HG02943 (cell line): Measurements from ENCODE around the gene OASL.
A peak's percentile ranks its signal among the peaks of the same experiment; 100 is the strongest.
"Not testable (repeated sequence)": the region's sequence is repeated elsewhere in the genome, so short reads cannot be mapped to it uniquely, and the experiment has no call there.

Experiments used
- ATAC-seq: cut with Tn5 transposase; IDR thresholded peaks from one replicate; pipeline ENCODE4 v1.9.1; 2021; ENCODE audit warnings: mild to moderate bottlenecking, low read depth, moderate library complexity; ENCODE audit not compliant: unreplicated experiment

Gene OASL, protein sequence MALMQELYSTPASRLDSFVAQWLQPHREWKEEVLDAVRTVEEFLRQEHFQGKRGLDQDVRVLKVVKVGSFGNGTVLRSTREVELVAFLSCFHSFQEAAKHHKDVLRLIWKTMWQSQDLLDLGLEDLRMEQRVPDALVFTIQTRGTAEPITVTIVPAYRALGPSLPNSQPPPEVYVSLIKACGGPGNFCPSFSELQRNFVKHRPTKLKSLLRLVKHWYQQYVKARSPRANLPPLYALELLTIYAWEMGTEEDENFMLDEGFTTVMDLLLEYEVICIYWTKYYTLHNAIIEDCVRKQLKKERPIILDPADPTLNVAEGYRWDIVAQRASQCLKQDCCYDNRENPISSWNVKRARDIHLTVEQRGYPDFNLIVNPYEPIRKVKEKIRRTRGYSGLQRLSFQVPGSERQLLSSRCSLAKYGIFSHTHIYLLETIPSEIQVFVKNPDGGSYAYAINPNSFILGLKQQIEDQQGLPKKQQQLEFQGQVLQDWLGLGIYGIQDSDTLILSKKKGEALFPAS

GRCh38 chr12:121038861-121039668 lies at the start of gene OASL:
Gene OASL (minus strand): TSS chr12:121039246. CDS start chr12:121038971, 275 bp downstream.
- peak; percentile 75 for ATAC-seq

DNA sequence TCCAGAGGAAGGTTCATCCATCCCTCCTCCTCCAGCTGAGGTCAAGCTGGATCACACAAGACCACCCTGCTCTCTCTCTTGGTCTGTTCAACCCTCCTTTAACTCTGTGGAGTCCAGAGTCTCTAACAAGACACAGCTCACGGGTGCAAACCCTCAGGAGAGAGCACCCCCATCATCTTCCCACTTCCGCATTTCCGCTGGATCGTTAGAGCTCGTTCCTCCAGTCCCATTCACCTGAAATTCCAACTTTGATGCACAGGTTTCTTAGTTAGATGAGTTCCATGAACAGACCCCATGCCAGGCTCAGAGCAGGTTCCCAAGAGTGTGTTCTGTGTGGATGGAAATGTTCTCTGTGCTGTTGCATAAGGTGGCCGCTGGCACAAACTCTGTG lies 49.1 kb upstream of the OASL start:
- ATAC-seq: no peak

GRCh38 chr12:121087467-121088194 lies 48.6 kb upstream of the OASL start:
- ATAC-seq: no peak

DNA sequence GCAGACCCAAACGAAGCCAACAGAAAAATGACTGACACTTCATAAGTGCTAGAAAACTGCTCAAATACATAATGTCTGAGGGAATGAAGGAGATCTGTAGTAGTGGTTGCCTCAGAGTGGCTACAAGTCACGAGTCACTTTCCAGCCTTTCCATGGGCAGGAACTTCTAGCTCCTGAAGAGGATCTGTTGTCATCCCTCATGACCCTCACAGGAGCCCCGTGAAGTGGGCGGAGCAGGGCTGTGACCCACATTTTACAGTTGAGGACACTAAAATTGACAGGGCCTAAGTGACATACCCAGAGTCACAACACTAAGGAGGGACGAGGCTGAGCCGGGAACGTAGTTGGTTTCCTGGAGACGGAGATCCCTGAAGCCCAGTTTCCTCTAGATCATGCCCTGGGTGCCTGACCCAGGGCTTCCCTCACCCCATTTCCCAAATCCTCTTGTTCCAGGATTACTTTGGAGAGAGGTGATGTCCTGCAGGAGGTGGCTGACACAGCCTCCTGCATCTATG lies 47.8 kb upstream of the OASL start:
- no peak for ATAC-seq

DNA sequence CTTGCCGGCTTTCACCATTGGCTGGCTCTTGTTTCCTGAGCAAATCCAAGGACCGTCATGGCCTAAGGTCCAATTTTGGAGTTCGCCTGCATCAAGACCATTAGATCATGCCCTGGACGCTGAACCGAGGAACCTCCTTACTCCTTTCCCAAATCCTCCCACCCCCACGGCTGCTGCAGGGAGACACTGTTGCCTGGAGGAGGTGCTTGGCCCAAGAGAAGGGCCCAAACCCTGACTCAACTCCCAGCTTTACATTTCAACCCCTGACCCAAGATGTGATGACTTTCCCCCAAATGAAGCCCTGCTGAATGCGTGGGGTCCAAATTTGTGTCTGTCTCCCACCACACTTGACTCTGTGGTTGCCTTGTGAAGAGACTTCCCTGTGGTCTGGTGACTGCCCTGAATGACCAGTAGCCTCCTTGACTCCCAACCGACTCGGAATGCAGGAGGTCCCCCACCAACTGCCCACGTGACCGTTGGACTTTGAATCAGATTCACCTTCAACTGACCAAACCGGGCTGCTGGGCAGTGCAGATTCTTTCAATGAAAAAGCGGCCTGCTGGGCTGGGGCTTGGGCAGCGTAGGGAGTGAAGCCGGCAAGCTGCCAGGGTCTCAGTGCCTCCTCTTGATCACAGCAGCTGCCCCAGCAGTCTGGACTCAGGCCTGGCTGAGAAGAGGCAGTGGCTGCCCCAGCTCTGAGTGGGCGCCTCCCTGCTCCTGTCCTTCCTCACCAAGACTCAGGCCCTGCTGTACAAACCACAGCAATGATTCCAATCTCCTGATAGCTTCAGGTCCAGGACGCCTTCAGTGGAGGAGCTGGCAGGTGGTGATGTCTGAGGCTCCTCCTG lies 46.7 kb upstream of the OASL start:
- ATAC-seq: no peak

DNA sequence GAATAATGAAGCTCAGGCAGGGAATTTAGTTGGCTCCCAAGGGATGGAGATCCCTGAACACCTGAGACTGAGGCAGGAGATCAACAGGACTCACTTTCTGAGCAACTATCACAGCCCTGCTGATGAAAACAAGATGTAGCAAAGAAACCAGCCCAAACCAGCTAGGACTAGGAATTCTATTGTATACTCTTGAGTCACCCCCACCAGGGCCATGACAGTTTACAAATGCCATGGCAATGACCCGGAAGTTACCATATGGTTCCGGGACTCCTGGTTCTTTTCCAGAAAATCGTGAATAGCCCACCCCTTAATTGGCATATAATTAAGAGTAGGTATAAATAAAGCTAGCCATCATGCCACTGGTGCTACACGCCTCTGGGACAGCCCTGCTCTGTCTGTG lies 46.0 kb upstream of the OASL start:
- no peak for ATAC-seq

GRCh38 chr12:121084229-121084628 lies 45.2 kb upstream of the OASL start:
- no peak for ATAC-seq

- no peak for ATAC-seq
These were observed 41.9 kb upstream of the OASL start for GRCh38 chr12:121080909-121081308.

DNA sequence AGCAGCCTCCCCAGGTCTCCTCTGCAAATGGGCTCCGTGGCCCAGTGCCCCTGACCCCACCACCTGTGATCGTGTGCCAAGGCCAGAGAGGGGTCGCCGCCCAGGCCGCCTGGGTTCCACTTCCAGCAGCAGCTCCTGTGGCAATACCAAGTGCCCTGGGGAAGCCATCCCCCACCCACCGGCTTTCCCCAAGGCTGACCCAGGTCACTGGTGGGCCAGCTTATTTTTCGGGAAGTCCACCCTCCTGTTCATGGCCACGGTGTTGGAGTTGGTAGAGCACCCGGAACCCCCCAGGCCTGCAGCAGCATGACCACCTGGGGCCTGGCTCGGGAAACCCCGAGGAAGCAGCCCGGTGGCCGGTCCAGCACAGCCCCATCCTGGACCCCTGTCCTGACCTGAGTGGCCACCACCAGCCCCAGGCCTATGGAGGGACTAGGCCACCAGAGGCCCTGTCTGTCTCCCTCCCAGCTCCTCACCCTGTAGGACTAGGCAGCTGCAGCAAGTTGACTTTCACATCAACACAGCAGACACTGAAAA lies 40.8 kb upstream of the OASL start:
- ATAC-seq: no peak

DNA sequence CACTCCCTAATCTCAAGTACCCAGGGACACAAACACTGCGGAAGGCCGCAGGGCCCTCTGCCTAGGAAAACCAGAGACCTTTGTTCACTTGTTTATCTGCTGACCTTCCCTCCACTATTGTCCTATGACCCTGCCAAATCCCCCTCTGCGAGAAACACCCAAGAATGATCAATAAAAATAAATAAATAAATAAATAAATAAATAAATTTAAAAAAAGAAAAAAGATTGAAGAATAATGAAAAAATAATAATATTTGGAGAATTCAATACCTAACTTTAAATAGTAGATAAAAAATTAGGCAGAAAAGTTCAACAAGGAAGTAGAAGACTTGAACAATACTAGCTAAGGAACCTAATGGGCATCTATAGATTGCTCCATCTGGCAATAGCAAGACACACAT lies 38.4 kb upstream of the OASL start:
- ATAC-seq: not testable (repeated sequence)

- not testable (repeated sequence) for ATAC-seq
These were observed 36.9 kb upstream of the OASL start for GRCh38 chr12:121075911-121076310.

DNA sequence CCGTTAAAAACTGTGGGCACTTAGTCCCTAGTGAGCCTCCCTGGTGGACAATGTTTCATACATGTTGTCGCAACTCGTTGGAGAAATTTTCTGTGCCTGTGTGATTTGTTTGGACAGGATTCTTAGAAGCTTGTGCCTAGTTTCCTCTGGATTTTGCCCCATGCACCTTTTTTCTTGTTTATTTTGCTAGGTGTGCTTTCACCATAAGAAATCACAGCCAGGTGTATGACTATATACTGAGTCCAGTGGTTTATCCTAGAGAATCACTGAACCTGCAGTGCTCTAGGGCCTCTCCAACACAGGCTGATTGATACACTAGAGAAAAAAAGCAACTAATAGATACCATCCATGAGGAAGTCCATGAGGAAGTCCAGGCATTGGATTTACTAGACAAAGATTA lies 33.1 kb upstream of the OASL start:
- ATAC-seq: no peak

DNA sequence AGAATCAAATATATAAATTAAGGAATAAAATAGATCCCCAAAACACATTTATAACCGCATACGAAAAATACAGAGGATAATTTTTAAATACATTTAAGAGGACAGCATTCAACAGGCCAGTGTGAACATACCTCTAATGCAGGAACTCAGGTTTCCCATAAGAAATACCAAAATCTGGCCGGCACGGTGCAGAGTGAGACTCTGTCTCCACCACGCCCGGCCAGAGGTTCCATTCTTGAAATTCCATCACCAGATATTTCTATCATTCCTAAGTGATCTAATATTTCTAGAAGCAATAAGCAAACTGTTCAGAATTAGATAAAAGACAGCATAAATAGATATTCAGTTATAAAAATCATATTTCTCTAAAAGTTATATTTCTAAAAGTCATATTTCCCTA lies 30.2 kb upstream of the OASL start:
- no peak for ATAC-seq

DNA sequence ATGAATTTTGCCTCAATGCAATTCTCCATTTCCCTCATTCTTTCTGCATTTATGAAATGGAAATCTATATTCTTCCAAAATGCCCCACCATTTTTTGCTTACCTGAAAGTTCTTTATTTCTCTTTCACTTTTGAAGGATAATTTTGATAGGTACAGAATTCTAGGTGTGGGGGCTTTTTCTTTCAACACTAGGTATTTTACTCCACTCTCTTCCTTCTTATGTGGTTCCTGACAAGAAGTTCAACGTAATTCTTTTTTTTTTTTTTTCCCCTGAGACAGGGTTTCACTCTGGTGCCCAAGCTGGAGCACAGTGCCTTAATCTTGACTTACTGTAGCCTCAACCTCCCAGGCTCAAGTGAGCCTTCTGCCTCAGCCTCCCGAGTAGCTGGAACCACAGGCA lies 26.3 kb upstream of the OASL start:
- no peak for ATAC-seq

DNA sequence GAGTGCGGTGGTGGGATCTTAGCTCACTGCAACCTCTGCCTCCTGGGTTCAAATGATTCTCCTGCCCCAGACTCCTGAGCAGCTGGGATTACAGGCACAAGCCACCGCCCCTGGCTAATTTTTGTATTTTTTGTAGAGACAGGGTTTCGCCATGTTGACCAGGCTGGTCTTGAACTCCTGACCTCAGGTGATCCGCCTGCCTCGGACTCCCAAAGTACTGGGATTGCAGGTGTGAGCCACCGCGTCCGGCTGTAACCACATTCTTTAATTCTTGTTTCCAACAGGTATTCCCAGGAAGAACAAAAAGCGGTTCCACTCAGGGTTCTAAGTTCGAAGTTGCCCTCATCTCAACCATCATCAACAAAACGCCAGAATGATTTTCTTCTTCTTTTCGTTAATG lies 25.5 kb upstream of the OASL start:
- ATAC-seq: not testable (repeated sequence)

DNA sequence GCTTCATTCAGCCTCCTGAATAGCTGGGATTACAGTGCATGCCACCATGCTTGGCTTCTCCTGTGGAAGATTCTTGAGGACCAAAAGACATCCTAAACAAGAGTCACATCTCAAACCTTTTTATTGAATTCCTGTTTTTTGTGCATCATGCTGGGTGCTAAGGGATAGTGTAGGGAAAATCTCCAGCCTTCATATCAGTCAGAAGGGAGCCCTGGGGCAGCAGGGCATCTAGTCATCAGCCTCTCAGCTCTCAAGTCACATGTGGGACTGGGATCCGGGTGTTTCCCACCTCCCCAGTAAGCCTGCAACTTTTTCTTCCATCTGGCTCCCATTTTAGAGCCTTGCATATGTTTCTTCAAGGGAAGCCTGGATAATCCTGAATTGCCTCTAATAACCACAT lies 25.1 kb upstream of the OASL start:
- no peak for ATAC-seq

GRCh38 chr12:121062391-121063045 lies 23.5 kb upstream of the OASL start:
- ATAC-seq: no peak

DNA sequence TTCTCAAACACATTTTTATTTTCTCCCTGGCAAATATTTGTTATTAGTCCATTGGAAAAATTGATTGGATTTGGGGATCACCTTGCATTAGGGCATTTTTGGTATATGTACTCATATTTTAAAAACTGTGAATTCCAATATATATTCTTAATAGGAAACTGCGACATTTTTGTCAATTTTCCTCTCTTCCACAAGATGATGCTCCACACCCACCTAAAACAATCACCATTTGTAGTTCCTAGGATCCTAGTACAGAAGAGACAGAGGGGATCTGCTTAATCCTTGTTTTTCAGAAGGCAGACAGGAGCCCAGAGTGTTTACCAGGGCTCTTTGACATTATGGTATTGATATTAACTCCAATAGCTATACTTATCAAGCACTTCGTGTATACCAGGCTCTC lies 22.8 kb upstream of the OASL start:
- no peak for ATAC-seq
